ENCODE data around the gene CERT1.

Gene CERT1

GRCh38 chr5:75367401-75367800 is 144.0 kb downstream of the CERT1 start:
- Mint-ChIP-seq H3K36me3 (ENCODE audit: low read depth) (peaks cover 6% of the 10 kb centered on the region), H3K27me3 (ENCODE audit: low read depth, poor library complexity) (peaks cover 3% of the 10 kb centered on the region), H3K4me1 (peaks cover 7% of the 10 kb centered on the region), H3K9me3 (no peaks in the 10 kb centered on the region), H3K27ac (no peak overlapping the region), H3K4me3 (no peak overlapping the region)
- DNase-seq, result no peak
- no peak for TF ChIP-seq CTCF (IDR thresholded peaks at IDR 0.05)

GRCh38 chr5:75366787-75367186 is 144.6 kb downstream of the CERT1 start:
- peaks cover 3% of the 10 kb centered on the region for H3K27me3 Mint-ChIP-seq (ENCODE audit: low read depth, poor library complexity)
- no peak overlapping the region for H3K27ac Mint-ChIP-seq
- H3K9me3 Mint-ChIP-seq, result no peaks in the 10 kb centered on the region
- peaks cover 7% of the 10 kb centered on the region for H3K4me1 Mint-ChIP-seq
- TF ChIP-seq CTCF (IDR thresholded peaks at IDR 0.05), result no peak
- no peak for DNase-seq
- H3K4me3 Mint-ChIP-seq, result no peak overlapping the region
- peaks cover 11% of the 10 kb centered on the region for H3K36me3 Mint-ChIP-seq (ENCODE audit: low read depth)

DNA sequence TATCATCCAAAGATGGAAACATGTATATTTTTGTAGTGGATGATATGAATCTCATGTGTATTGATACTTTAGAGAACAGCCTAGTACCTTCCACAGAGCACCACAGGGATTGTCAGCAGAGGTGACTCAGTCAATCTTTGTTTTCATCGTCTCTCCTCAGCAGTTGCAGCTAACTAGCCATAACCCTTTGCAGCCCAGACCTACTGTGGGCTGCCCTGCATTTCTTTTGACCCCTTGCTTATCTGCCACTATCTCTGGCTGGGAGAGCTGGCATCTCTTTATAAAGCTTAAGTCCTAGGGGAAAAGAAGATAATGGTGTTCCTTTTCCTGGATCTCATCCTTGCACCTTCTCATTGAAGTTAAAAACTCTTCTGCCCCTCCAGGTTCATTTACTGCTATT is 145.7 kb downstream of the CERT1 start:
- Mint-ChIP-seq H3K9me3 (no peaks in the 10 kb centered on the region), H3K27ac (peak overlapping the region; percentile 14), H3K27me3 (ENCODE audit: low read depth, poor library complexity) (peaks cover 3% of the 10 kb centered on the region), H3K4me3 (no peak overlapping the region), H3K36me3 (ENCODE audit: low read depth) (peaks cover 16% of the 10 kb centered on the region), H3K4me1 (peaks cover 7% of the 10 kb centered on the region)
- DNase-seq, result no peak
- no peak for TF ChIP-seq CTCF (IDR thresholded peaks at IDR 0.05)

DNA sequence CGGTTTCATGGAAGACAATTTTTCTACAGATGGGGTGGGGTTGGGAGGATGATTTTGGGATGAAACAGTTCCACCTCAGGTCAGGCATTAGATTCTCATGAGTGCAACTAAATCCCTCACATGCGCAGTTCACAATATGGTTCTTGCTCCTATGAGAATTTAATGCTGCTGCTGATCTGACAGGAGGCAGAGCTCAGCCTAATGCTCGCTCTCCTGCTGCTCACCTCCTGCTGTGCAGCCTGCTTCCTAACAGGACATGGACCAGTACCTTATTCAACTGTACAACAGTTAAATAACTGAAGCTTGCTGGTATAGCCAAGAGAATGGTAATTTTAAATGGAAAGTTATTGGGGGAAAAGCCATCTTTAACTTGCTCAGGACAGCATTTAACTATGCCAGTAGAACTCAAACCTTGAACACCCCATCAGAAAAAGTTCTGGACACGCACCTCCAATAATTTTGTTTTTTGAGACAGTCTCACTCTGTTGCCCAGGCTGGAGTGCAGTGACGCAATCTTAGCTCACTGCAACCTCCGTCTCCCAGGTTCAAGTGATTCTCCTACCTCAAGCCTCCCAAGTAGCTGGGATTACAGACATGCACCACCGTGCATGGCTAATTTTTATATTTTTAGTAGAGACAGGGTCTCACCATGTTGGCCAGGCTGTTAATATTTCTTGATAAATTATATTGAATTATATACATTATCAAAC is 146.7 kb downstream of the CERT1 start:
- no peaks in the 10 kb centered on the region for H3K9me3 Mint-ChIP-seq
- peaks cover 26% of the 10 kb centered on the region for H3K36me3 Mint-ChIP-seq (ENCODE audit: low read depth)
- no peak for TF ChIP-seq CTCF (IDR thresholded peaks at IDR 0.05)
- peak overlapping the region; percentile 98 for H3K27ac Mint-ChIP-seq
- H3K27me3 Mint-ChIP-seq (ENCODE audit: low read depth, poor library complexity), result peaks cover 3% of the 10 kb centered on the region
- H3K4me3 Mint-ChIP-seq, result no peak overlapping the region
- DNase-seq, result no peak
- H3K4me1 Mint-ChIP-seq, result peaks cover 7% of the 10 kb centered on the region

DNA sequence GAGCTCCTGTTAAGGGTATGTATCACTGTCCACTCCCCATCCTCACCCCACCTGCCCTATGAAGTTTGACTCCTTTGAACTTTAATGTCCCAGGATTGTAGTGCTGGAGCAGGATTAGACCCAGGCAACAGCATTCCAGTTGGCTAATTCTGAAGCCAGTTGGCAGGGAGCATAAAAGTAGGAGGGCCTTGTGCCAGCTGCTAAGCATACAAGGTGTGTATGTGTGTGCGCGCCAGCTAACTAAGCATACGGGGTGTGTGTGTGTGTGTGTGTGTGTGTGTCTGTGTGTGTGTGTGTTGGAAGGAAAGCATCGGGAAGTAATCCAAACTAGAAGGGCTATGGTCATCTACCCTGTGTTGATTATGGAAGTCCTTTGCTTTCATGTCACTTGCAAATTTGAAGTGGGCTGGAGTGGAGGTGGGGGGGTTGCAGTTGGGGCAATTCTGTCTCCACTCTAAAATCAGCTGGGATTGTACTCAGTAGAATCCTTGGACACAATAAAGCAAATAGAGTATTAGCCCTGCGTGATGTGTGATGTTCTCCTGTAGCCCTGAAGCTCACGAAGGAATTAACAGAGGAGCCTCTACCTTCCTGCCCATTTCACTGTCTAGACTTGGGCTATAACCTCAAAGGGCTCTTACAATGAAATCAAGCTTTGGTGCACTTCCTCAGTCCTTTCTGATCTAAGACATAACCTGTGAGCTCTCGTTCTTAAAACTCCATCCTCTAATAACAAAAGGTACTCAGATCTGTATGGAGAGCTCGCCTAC is 147.5 kb downstream of the CERT1 start:
- peaks cover 7% of the 10 kb centered on the region for H3K4me1 Mint-ChIP-seq
- DNase-seq, result no peak
- H3K27me3 Mint-ChIP-seq (ENCODE audit: low read depth, poor library complexity), result peaks cover 3% of the 10 kb centered on the region
- no peak for TF ChIP-seq CTCF (IDR thresholded peaks at IDR 0.05)
- H3K36me3 Mint-ChIP-seq (ENCODE audit: low read depth), result peaks cover 33% of the 10 kb centered on the region
- H3K27ac Mint-ChIP-seq, result peak overlapping the region; percentile 98
- no peaks in the 10 kb centered on the region for H3K9me3 Mint-ChIP-seq
- no peak overlapping the region for H3K4me3 Mint-ChIP-seq

All from nephron progenitor cell (in vitro differentiated cells).